ENCODE measurements around the gene CIB4.

CIB4 gene

DNA sequence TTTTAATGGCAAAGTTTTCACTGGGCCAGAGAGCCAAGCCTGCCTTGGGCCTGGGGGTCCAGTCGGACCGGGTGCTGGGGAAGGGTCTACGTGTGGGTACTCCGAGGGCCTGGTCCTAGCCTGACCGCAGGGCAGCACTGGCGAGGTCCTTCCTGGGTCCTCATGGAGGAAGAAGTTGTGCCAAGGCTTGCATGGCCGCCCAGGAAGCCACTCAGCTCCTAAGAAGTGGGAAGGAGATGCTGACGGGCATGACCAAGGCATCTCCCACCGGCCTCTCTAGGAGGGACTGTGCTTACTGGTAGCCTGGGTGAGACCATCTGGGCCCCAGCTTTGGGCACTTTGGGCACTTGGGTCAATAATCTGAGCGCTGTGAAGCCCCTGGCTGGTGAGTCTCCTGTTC is 22.6 kb downstream of the CIB4 start:
- H3K4me2 ChIP-seq (ENCODE audit: low read length, poor library complexity, severe bottlenecking) = no peak overlapping the region
- H3K14ac ChIP-seq (ENCODE audit: low read length in 2 of 2) = no peak overlapping the region
- no peak overlapping the region for H4K91ac ChIP-seq (ENCODE audit: low read length)
- H3K4me3 ChIP-seq (ENCODE audit: insufficient read depth in 1 of 2, low read depth in 1 of 2, low read length in 2 of 2) = no peak overlapping the region
- no peak overlapping the region for H2AFZ ChIP-seq (ENCODE audit: low read depth, low read length)
- H3K4ac ChIP-seq (ENCODE audit: low read depth in 1 of 2, low read length in 2 of 2) = no peak overlapping the region
- H3K18ac ChIP-seq (ENCODE audit: low read depth in 1 of 2, low read length in 2 of 2) = no peak overlapping the region
- no peaks in the 10 kb centered on the region for H3K79me1 ChIP-seq (replicated peaks; ENCODE audit: low read length, poor library complexity, severe bottlenecking)
- no peak for DNase-seq
- no peak overlapping the region for H3K27ac ChIP-seq (ENCODE audit: low read length, poor library complexity, severe bottlenecking)
- no peak overlapping the region for H2AK5ac ChIP-seq (ENCODE audit: low read length, severe bottlenecking)
- H2BK120ac ChIP-seq (ENCODE audit: low read depth, low read length) = no peak overlapping the region
- H3K36me3 ChIP-seq (ENCODE audit: control insufficient read depth in 1 of 2, insufficient read depth in 2 of 2, low read depth in 1 of 2, low read length in 2 of 2) = no peaks in the 10 kb centered on the region
- H4K8ac ChIP-seq (ENCODE audit: low read length) = no peak overlapping the region
- H2BK12ac ChIP-seq (ENCODE audit: low read length in 2 of 2) = no peak overlapping the region
- H3K23ac ChIP-seq (ENCODE audit: low read length in 2 of 2) = no peak overlapping the region
- H2BK15ac ChIP-seq (ENCODE audit: low read depth, poor library complexity, severe bottlenecking) = no peak overlapping the region
- peaks cover 67 to 79% of the 10 kb centered on the region in 2 experiments for H3K27me3 ChIP-seq (ENCODE audit: control insufficient read depth in 1 of 2, insufficient read depth in 1 of 2, low read length in 2 of 2)
- 91% methylated on average over 10 of the region's 10 CpGs for WGBS
- no peak overlapping the region for H2BK5ac ChIP-seq (ENCODE audit: low read depth, low read length, poor library complexity, severe bottlenecking)
- H3K9ac ChIP-seq (ENCODE audit: low read length) = no peak overlapping the region
- H3K9me3 ChIP-seq (ENCODE audit: control insufficient read depth, low read length) = peaks cover 7% of the 10 kb centered on the region
- H3K4me1 ChIP-seq (ENCODE audit: control insufficient read depth, insufficient read depth, low read depth, low read length) = peaks cover 2% of the 10 kb centered on the region

DNA sequence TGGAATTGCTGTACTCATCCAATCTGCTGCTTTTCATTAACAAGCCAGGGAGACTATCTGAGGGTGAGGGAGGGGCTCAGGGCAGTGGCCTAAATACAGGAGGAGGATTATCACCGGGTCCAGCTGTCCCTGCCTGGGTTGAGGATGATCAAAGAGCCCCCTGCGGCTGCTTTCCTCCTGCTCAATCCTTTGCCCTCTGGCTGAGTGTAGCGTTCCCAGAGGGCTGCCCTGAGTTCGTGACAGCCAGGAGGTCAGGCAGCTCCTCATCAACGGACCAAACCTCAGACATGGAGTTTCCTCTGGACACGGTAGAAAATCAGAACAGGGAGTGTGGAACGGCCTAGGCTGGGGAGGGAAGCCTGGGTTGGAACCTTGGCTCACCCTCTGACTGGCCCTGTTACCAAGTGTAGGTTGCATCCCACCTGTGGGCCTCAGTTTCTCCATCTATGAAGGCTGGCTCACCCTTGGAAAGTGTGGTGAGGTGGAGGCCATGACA is 23.5 kb downstream of the CIB4 start:
- Histone ChIP-seq H3K4me2 (ENCODE audit: low read length, poor library complexity, severe bottlenecking) (no peak overlapping the region), H2BK12ac (ENCODE audit: low read length in 2 of 2) (no peak overlapping the region), H2AK5ac (ENCODE audit: low read length, severe bottlenecking) (no peak overlapping the region), H2BK120ac (ENCODE audit: low read depth, low read length) (no peak overlapping the region), H3K4me3 (ENCODE audit: insufficient read depth in 1 of 2, low read depth in 1 of 2, low read length in 2 of 2) (no peak overlapping the region), H2BK15ac (ENCODE audit: low read depth, poor library complexity, severe bottlenecking) (no peak overlapping the region), H2BK5ac (ENCODE audit: low read depth, low read length, poor library complexity, severe bottlenecking) (no peak overlapping the region), H3K4ac (ENCODE audit: low read depth in 1 of 2, low read length in 2 of 2) (no peak overlapping the region), H4K8ac (ENCODE audit: low read length) (no peak overlapping the region), H3K4me1 (ENCODE audit: control insufficient read depth, insufficient read depth, low read depth, low read length) (no peaks in the 10 kb centered on the region), H4K91ac (ENCODE audit: low read length) (no peak overlapping the region), H3K23ac (ENCODE audit: low read length in 2 of 2) (no peak overlapping the region), H2AFZ (ENCODE audit: low read depth, low read length) (no peak overlapping the region), H3K27me3 (ENCODE audit: control insufficient read depth in 1 of 2, insufficient read depth in 1 of 2, low read length in 2 of 2) (peaks cover 75 to 86% of the 10 kb centered on the region in 2 experiments), H3K9me3 (ENCODE audit: control insufficient read depth, low read length) (peaks cover 7% of the 10 kb centered on the region), H3K14ac (ENCODE audit: low read length in 2 of 2) (no peak overlapping the region), H3K36me3 (ENCODE audit: control insufficient read depth in 1 of 2, insufficient read depth in 2 of 2, low read depth in 1 of 2, low read length in 2 of 2) (no peaks in the 10 kb centered on the region), H3K9ac (ENCODE audit: low read length) (no peak overlapping the region), H3K79me1 (replicated peaks; ENCODE audit: low read length, poor library complexity, severe bottlenecking) (no peaks in the 10 kb centered on the region), H3K18ac (ENCODE audit: low read depth in 1 of 2, low read length in 2 of 2) (no peak overlapping the region), H3K27ac (ENCODE audit: low read length, poor library complexity, severe bottlenecking) (no peak overlapping the region)
- WGBS = 62% methylated on average over 7 of the region's 7 CpGs
- DNase-seq = no peak

DNA sequence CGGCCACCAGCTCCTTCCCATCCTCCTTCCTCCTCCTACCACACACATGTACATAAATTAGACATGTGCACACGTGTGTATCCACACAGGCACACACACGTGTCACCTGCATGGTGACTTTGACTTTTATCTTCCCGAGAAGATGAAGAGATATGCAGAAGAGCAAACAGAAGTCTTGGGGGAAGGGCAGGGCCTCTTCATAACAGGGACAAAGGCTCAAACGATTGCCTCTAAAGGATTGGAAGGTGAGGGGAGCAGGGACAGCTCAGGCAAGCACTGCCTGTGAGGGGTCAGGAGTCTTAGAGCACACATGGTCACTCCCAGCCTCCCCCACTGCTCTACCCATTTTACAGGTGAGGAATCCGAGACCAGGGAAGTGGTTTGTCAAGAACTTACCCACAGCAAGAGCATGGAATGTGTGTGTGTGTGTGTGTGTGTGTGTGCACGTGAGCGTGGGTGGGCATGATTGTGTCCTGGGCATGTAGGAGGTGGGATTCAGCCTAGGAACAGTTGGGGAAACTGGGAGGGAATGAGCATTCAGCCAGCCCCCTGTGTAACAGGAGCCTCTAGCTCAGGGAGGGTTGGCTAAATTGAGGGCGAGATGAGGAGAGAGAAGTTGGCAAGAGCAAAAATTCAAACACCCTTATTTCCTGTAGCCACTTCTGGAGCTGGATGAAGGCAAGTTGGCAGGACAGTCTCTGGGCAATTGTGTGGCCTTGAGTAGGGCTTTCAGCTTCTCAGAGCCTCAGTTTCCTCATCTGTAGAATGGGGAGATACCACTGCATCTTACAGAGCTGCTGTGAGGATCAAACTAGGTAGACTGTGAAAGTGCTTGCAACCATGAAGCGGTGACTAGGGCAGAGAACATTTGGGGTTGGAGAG is 24.2 kb downstream of the CIB4 start:
- WGBS = 80% methylated on average over 9 of the region's 10 CpGs
- no peak overlapping the region for H2AFZ ChIP-seq (ENCODE audit: low read depth, low read length)

DNA sequence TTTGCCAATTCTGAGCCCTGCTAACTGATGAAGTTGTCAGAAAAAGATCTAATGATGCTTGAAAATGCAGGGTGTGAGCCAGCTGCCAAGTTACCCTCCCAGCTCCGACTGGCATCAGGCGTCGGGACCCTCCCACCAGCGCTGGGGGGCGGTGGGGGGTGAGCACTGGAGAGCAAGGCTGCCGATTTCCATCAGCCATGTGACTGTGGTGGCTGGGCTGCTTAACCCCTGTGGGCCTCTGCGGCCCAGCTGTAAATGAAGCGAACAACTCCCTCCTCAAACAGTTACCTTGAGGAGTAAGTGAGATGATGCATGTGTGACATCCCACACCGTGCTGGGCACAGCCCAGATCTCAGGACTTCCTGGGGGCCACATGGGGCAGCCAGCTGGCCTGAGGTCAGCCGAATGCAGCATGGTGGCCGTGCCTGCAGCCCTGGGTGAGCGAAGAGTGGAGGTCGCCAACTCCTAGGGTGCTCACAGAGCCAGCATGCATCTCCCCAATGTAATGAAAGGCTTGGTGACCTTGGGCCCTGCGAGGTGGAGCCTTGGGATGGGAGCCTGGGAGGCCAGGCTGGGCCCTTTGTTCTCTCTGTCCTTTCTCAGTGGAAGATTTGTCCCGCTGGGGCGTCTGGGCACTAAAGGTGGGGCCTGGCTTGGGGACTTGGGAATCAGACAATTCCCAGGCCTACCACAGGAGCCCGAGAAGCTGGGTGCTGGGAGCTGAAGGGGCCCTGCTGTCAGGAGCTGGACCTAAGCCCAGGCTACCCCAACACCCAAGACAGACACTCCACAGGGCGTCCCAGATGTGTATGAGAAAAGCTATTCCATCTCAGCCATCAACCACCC is 25.1 kb downstream of the CIB4 start:
- peak overlapping the region; percentile 84 for H2BK15ac ChIP-seq (ENCODE audit: low read depth, poor library complexity, severe bottlenecking)

More for the DNA sequence above, 24.2 kb downstream of the CIB4 start:
- H3K4me2 ChIP-seq (ENCODE audit: low read length, poor library complexity, severe bottlenecking) = no peak overlapping the region
- H3K4me3 ChIP-seq (ENCODE audit: insufficient read depth in 1 of 2, low read depth in 1 of 2, low read length in 2 of 2) = no peak overlapping the region
- no peak overlapping the region for H2BK5ac ChIP-seq (ENCODE audit: low read depth, low read length, poor library complexity, severe bottlenecking)
- no peak overlapping the region for H3K23ac ChIP-seq (ENCODE audit: low read length in 2 of 2)
- H3K27ac ChIP-seq (ENCODE audit: low read length, poor library complexity, severe bottlenecking) = no peak overlapping the region
- H3K18ac ChIP-seq (ENCODE audit: low read depth in 1 of 2, low read length in 2 of 2) = peak overlapping the region in 1 of 2 experiments; percentile 9
- peak overlapping the region; percentile 21 to 49 for H2BK12ac ChIP-seq (ENCODE audit: low read length in 2 of 2)
- no peak overlapping the region for H4K8ac ChIP-seq (ENCODE audit: low read length)
- H3K27me3 ChIP-seq (ENCODE audit: control insufficient read depth in 1 of 2, insufficient read depth in 1 of 2, low read length in 2 of 2) = peaks cover 79 to 93% of the 10 kb centered on the region in 2 experiments
- no peak overlapping the region for H2AK5ac ChIP-seq (ENCODE audit: low read length, severe bottlenecking)
- H2BK15ac ChIP-seq (ENCODE audit: low read depth, poor library complexity, severe bottlenecking) = peak overlapping the region; percentile 6
- H3K79me1 ChIP-seq (replicated peaks; ENCODE audit: low read length, poor library complexity, severe bottlenecking) = no peaks in the 10 kb centered on the region
- H3K4ac ChIP-seq (ENCODE audit: low read depth in 1 of 2, low read length in 2 of 2) = no peak overlapping the region
- no peak for DNase-seq
- no peak overlapping the region for H2BK120ac ChIP-seq (ENCODE audit: low read depth, low read length)
- H3K9ac ChIP-seq (ENCODE audit: low read length) = no peak overlapping the region
- H3K9me3 ChIP-seq (ENCODE audit: control insufficient read depth, low read length) = peaks cover 7% of the 10 kb centered on the region
- no peak overlapping the region for H4K91ac ChIP-seq (ENCODE audit: low read length)
- no peaks in the 10 kb centered on the region for H3K4me1 ChIP-seq (ENCODE audit: control insufficient read depth, insufficient read depth, low read depth, low read length)
- no peaks in the 10 kb centered on the region for H3K36me3 ChIP-seq (ENCODE audit: control insufficient read depth in 1 of 2, insufficient read depth in 2 of 2, low read depth in 1 of 2, low read length in 2 of 2)
- no peak overlapping the region for H3K14ac ChIP-seq (ENCODE audit: low read length in 2 of 2)

More for the DNA sequence above, 25.1 kb downstream of the CIB4 start:
- H4K8ac ChIP-seq (ENCODE audit: low read length) = peak overlapping the region; percentile 66
- H2AK5ac ChIP-seq (ENCODE audit: low read length, severe bottlenecking) = no peak overlapping the region
- H3K18ac ChIP-seq (ENCODE audit: low read depth in 1 of 2, low read length in 2 of 2) = peak overlapping the region; percentile 16 to 55
- no peaks in the 10 kb centered on the region for H3K4me1 ChIP-seq (ENCODE audit: control insufficient read depth, insufficient read depth, low read depth, low read length)
- WGBS = 80% methylated on average over 15 of the region's 18 CpGs
- H3K23ac ChIP-seq (ENCODE audit: low read length in 2 of 2) = no peak overlapping the region
- H3K4ac ChIP-seq (ENCODE audit: low read depth in 1 of 2, low read length in 2 of 2) = no peak overlapping the region
- peak overlapping the region in 1 of 2 experiments; percentile 38 for H3K14ac ChIP-seq (ENCODE audit: low read length in 2 of 2)
- H3K9me3 ChIP-seq (ENCODE audit: control insufficient read depth, low read length) = no peaks in the 10 kb centered on the region
- no peak overlapping the region for H2BK120ac ChIP-seq (ENCODE audit: low read depth, low read length)
- peak overlapping the region in 1 of 2 experiments; percentile 56 for H2BK12ac ChIP-seq (ENCODE audit: low read length in 2 of 2)
- H3K36me3 ChIP-seq (ENCODE audit: control insufficient read depth in 1 of 2, insufficient read depth in 2 of 2, low read depth in 1 of 2, low read length in 2 of 2) = no peaks in the 10 kb centered on the region
- H3K4me3 ChIP-seq (ENCODE audit: insufficient read depth in 1 of 2, low read depth in 1 of 2, low read length in 2 of 2) = peak overlapping the region in 1 of 2 experiments; percentile 35
- no peak for DNase-seq
- H3K79me1 ChIP-seq (replicated peaks; ENCODE audit: low read length, poor library complexity, severe bottlenecking) = no peaks in the 10 kb centered on the region
- no peak overlapping the region for H3K27ac ChIP-seq (ENCODE audit: low read length, poor library complexity, severe bottlenecking)
- no peak overlapping the region for H2AFZ ChIP-seq (ENCODE audit: low read depth, low read length)
- H3K4me2 ChIP-seq (ENCODE audit: low read length, poor library complexity, severe bottlenecking) = no peak overlapping the region
- H2BK5ac ChIP-seq (ENCODE audit: low read depth, low read length, poor library complexity, severe bottlenecking) = no peak overlapping the region
- peak overlapping the region; percentile 61 for H4K91ac ChIP-seq (ENCODE audit: low read length)
- H3K9ac ChIP-seq (ENCODE audit: low read length) = no peak overlapping the region
- peaks cover 79 to 92% of the 10 kb centered on the region in 2 experiments for H3K27me3 ChIP-seq (ENCODE audit: control insufficient read depth in 1 of 2, insufficient read depth in 1 of 2, low read length in 2 of 2)
